OCI-LY3 (cell line): Measurements from ENCODE around the gene ERGIC2.

ENCODE experiments used
- EZH2phosphoT487 ChIP-seq: fragments of 200-600 bp; shearing (Covaris generic); IDR thresholded peaks from 2 replicates; pipeline ENCODE4 v1.6.1; 2018; ENCODE audit warnings: antibody characterized with exemption, mixed run types, low read depth
- TF ChIP-seq, protein P1 (sequence below): fragments of 200-600, 300-600 bp; sonication (generic); IDR thresholded peaks from 2 replicates; pipeline ENCODE4 v1.5.1; 2014; ENCODE audit warnings: antibody characterized with exemption, low read length, low read depth

- TF ChIP-seq, protein P1, sequence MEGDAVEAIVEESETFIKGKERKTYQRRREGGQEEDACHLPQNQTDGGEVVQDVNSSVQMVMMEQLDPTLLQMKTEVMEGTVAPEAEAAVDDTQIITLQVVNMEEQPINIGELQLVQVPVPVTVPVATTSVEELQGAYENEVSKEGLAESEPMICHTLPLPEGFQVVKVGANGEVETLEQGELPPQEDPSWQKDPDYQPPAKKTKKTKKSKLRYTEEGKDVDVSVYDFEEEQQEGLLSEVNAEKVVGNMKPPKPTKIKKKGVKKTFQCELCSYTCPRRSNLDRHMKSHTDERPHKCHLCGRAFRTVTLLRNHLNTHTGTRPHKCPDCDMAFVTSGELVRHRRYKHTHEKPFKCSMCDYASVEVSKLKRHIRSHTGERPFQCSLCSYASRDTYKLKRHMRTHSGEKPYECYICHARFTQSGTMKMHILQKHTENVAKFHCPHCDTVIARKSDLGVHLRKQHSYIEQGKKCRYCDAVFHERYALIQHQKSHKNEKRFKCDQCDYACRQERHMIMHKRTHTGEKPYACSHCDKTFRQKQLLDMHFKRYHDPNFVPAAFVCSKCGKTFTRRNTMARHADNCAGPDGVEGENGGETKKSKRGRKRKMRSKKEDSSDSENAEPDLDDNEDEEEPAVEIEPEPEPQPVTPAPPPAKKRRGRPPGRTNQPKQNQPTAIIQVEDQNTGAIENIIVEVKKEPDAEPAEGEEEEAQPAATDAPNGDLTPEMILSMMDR = no peak
- no peak for TF ChIP-seq EZH2phosphoT487
Observed at GRCh38 chr12:29374913-29375312, 6.1 kb downstream of the ERGIC2 start.
